H9 (cell line): ENCODE data around the gene ZNF121. TPM values are rescaled to one million over a fixed set of nuclear protein-coding genes. Genes with fewer than 3 reads are reported as not detected.
A peak's percentile ranks its signal among the peaks of the same experiment; 100 is the strongest.

Experiments used
- DNase-seq: peaks from one replicate; pipeline ENCODE4 v3.0.0-alpha.2; 2017
- H2AFZ ChIP-seq: one replicate; pipeline ENCODE4 v1.6.1; 2013; ENCODE audit warnings: mild to moderate bottlenecking, low read length, control low read depth, moderate library complexity
- H2AK5ac ChIP-seq: 2 replicates; pipeline ENCODE4 v1.6.1; 2013; ENCODE audit warnings: low read length, control low read depth, mixed read lengths; ENCODE audit not compliant: insufficient read length
- H2BK120ac ChIP-seq: one replicate; pipeline ENCODE4 v1.6.1; 2013; ENCODE audit warnings: low read depth, mild to moderate bottlenecking, low read length, control low read depth, inconsistent platforms; ENCODE audit not compliant: poor library complexity, severe bottlenecking
- H2BK12ac ChIP-seq: 2 replicates; pipeline ENCODE4 v1.6.1; 2013; ENCODE audit warnings: low read length, control low read depth, mixed read lengths, low read depth; ENCODE audit not compliant: insufficient read length
- H2BK15ac ChIP-seq: 2 replicates; pipeline ENCODE4 v1.6.1; 2013; ENCODE audit warnings: low read depth, low read length, control low read depth
- H2BK20ac ChIP-seq: one replicate; pipeline ENCODE4 v1.6.1; 2013; ENCODE audit warnings: low read depth, mild to moderate bottlenecking, low read length, control low read depth, inconsistent platforms; ENCODE audit not compliant: poor library complexity, severe bottlenecking
- H2BK5ac ChIP-seq: 2 replicates; pipeline ENCODE4 v1.6.1; 2013; ENCODE audit warnings: low read length, control low read depth, mixed read lengths; ENCODE audit not compliant: insufficient read length
- H3K14ac ChIP-seq: 2 replicates; pipeline ENCODE4 v1.6.1; 2013; ENCODE audit warnings: low read length, control low read depth; ENCODE audit not compliant: insufficient read depth
- H3K18ac ChIP-seq: 2 replicates; pipeline ENCODE4 v1.6.1; 2013; ENCODE audit warnings: low read depth, mild to moderate bottlenecking, mixed read lengths, low read length, control low read depth; ENCODE audit not compliant: insufficient read length
- H3K23ac ChIP-seq: 2 replicates; pipeline ENCODE4 v1.6.1; 2013; ENCODE audit warnings: low read length, control low read depth, mixed read lengths, low read depth; ENCODE audit not compliant: insufficient read length
- H3K23me2 ChIP-seq: 2 replicates; pipeline ENCODE4 v1.6.1; 2013; ENCODE audit warnings: low read depth, mild to moderate bottlenecking, mixed read lengths, low read length, control low read depth; ENCODE audit not compliant: insufficient read length, poor library complexity, severe bottlenecking
- H3K27ac ChIP-seq: 2 replicates; pipeline ENCODE4 v1.5.1; 2013; ENCODE audit warnings: low read length, control low read depth, mixed read lengths, low read depth; ENCODE audit not compliant: insufficient read length
- H3K27me3 ChIP-seq: 2 replicates; pipeline ENCODE4 v1.6.1; 2013; ENCODE audit warnings: low read length, control low read depth, inconsistent platforms; ENCODE audit not compliant: insufficient read depth
- H3K4ac ChIP-seq: 2 replicates; pipeline ENCODE4 v1.6.1; 2013; ENCODE audit warnings: low read depth, mild to moderate bottlenecking, control low read depth, inconsistent platforms, low read length, moderate library complexity
- H3K4me1 ChIP-seq: 2 replicates; pipeline ENCODE4 v1.6.1; 2013; ENCODE audit warnings: low read length, control low read depth, inconsistent platforms; ENCODE audit not compliant: insufficient read depth
- H3K4me2 ChIP-seq: 2 replicates; pipeline ENCODE4 v1.6.1; 2013; ENCODE audit warnings: low read length, control low read depth, mixed read lengths; ENCODE audit not compliant: insufficient read length, insufficient read depth
- H3K56ac ChIP-seq: 2 replicates; pipeline ENCODE4 v1.6.1; 2013; ENCODE audit warnings: low read depth, mild to moderate bottlenecking, mixed read lengths, low read length, control low read depth; ENCODE audit not compliant: insufficient read length
- H3K79me1 ChIP-seq: 2 replicates; pipeline ENCODE4 v1.6.1; 2013; ENCODE audit warnings: low read depth, mild to moderate bottlenecking, moderate library complexity, low read length, control low read depth, inconsistent platforms; ENCODE audit not compliant: insufficient read depth, poor library complexity, severe bottlenecking
- H3K79me2 ChIP-seq: 2 replicates; pipeline ENCODE4 v1.6.1; 2013; ENCODE audit warnings: low read length, control low read depth, inconsistent platforms; ENCODE audit not compliant: insufficient read depth
- H3K9ac ChIP-seq: 2 replicates; pipeline ENCODE4 v1.6.1; 2013; ENCODE audit warnings: low read length, control low read depth, mixed read lengths; ENCODE audit not compliant: insufficient read length; ENCODE audit errors: extremely low read depth
- H3K9me3 ChIP-seq: one replicate; pipeline ENCODE4 v1.6.1; 2013; ENCODE audit warnings: low read depth, low read length, inconsistent platforms; ENCODE audit not compliant: control insufficient read depth
- H3T11ph ChIP-seq: one replicate; pipeline ENCODE4 v1.6.1; 2013; ENCODE audit warnings: mild to moderate bottlenecking, low read length, control low read depth, inconsistent platforms
- H4K20me1 ChIP-seq: one replicate; pipeline ENCODE4 v1.6.1; 2013; ENCODE audit not compliant: control insufficient read depth, insufficient read length, insufficient read depth
- H4K5ac ChIP-seq: 2 replicates; pipeline ENCODE4 v1.6.1; 2013; ENCODE audit warnings: low read depth, mild to moderate bottlenecking, mixed read lengths, low read length, control low read depth; ENCODE audit not compliant: insufficient read length
- H4K8ac ChIP-seq: replicated peaks from 2 replicates; pipeline ENCODE4 v1.6.1; 2013; ENCODE audit warnings: low read length, control low read depth, mixed read lengths, low read depth; ENCODE audit not compliant: insufficient read length
- H4K91ac ChIP-seq: 2 replicates; pipeline ENCODE4 v1.6.1; 2013; ENCODE audit warnings: low read depth, mild to moderate bottlenecking, moderate library complexity, mixed read lengths, low read length, control low read depth; ENCODE audit not compliant: insufficient read length
- H3K27ac Mint-ChIP-seq, 3 experiments: 2 replicates in 2 of 3; 3 replicates in 1 of 3; pipeline ENCODE4 v1.8.0; 2020 to 2021; ENCODE audit warnings: mixed read lengths in 3 of 3, mild to moderate bottlenecking in 1 of 3, moderate library complexity in 1 of 3
- H3K27me3 Mint-ChIP-seq: 2 replicates; pipeline ENCODE4 v1.8.0; 2021; ENCODE audit warnings: low read depth, mild to moderate bottlenecking, moderate library complexity, mixed read lengths
- H3K36me3 Mint-ChIP-seq, 3 experiments: 2 replicates in 2 of 3; 3 replicates in 1 of 3; pipeline ENCODE4 v1.8.0; 2020 to 2021; ENCODE audit warnings: low read depth in 3 of 3, mixed read lengths in 3 of 3; ENCODE audit not compliant: insufficient read depth in 1 of 3
- H3K4me1 Mint-ChIP-seq, 2 experiments: 2 replicates each; pipeline ENCODE4 v1.8.0; 2020; ENCODE audit warnings: mixed read lengths in 2 of 2
- H3K4me3 Mint-ChIP-seq, 2 experiments: 2 replicates in 1 of 2; 3 replicates in 1 of 2; pipeline ENCODE4 v1.8.0; 2020 to 2021; ENCODE audit warnings: mild to moderate bottlenecking in 2 of 2, mixed read lengths in 2 of 2, moderate library complexity in 1 of 2
- H3K9me3 Mint-ChIP-seq, 2 experiments: 2 replicates in 1 of 2; 3 replicates in 1 of 2; pipeline ENCODE4 v1.8.0; 2020; ENCODE audit warnings: mild to moderate bottlenecking in 2 of 2, mixed read lengths in 2 of 2, moderate library complexity in 1 of 2
- WGBS: extraction: QIAGEN DNeasy Blood & Tissue Kit; methylation state at CpG from one replicate; pipeline ENCODE4 v1.1.7; 2013; ENCODE audit warnings: missing lambda C conversion rate, low lambda C conversion rate, mixed read lengths; ENCODE audit not compliant: insufficient read length; ENCODE audit errors: extremely low coverage; 5-methylcytosine and 5-hydroxymethylcytosine counted together
- total RNA-seq: library from RNA; stranded (reverse); gene quantifications from 2 replicates; pipeline ENCODE4 v1.2.1, GENCODE V29; 2021
- TF ChIP-seq, protein P1 (sequence below): fragments of 200-600 bp; sonication (generic); conservative IDR thresholded peaks from 3 replicates; pipeline ENCODE4 v1.8.0; 2021; ENCODE audit warnings: antibody characterized with exemption, mild to moderate bottlenecking

The ZNF121 gene
- total RNA-seq, 1 experiment from 2014 or later = 171 TPM

DNA sequence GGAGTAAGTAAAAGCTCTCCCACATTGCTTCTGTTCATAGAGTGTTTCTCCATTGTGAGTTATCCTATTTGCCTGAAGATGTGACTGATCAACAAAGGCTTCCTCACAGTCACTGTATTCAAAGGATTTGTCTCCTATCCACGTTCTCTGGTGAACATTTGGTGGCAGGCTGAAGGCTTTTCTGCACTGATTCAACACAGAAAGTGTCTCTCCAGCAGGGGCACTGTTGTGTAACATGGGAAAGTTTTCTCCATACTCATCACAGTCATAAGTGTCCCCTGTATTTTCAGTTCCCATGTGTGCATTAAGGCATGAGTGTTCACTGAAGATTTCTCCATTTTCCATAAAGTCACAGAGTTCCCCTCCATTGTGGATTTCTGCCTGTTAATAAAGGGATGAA, 17.6 kb downstream of the ZNF121 start:
- H4K20me1 ChIP-seq = no peaks in the 10 kb centered on the region
- no peak overlapping the region for H2BK12ac ChIP-seq
- no peak overlapping the region for H2BK5ac ChIP-seq
- TF ChIP-seq, protein P1, sequence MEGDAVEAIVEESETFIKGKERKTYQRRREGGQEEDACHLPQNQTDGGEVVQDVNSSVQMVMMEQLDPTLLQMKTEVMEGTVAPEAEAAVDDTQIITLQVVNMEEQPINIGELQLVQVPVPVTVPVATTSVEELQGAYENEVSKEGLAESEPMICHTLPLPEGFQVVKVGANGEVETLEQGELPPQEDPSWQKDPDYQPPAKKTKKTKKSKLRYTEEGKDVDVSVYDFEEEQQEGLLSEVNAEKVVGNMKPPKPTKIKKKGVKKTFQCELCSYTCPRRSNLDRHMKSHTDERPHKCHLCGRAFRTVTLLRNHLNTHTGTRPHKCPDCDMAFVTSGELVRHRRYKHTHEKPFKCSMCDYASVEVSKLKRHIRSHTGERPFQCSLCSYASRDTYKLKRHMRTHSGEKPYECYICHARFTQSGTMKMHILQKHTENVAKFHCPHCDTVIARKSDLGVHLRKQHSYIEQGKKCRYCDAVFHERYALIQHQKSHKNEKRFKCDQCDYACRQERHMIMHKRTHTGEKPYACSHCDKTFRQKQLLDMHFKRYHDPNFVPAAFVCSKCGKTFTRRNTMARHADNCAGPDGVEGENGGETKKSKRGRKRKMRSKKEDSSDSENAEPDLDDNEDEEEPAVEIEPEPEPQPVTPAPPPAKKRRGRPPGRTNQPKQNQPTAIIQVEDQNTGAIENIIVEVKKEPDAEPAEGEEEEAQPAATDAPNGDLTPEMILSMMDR = peak; percentile 48; the same call in 2 of the 3 replicates
- no peak overlapping the region for H3K4ac ChIP-seq
- H3K79me1 ChIP-seq = peaks cover 6% of the 10 kb centered on the region
- H2BK15ac ChIP-seq = no peak overlapping the region
- H3K18ac ChIP-seq = no peak overlapping the region
- Mint-ChIP-seq H3K27me3 (peaks cover 5% of the 10 kb centered on the region), H3K27ac (no peak overlapping the region), H3K9me3 (peaks cover 82 to 95% of the 10 kb centered on the region in 2 experiments), H3K4me3 (no peak overlapping the region), H3K36me3 (peaks cover 97 to 100% (median 99%) of the 10 kb centered on the region in 3 experiments), H3K4me1 (no peaks in the 10 kb centered on the region)
- peaks cover 27% of the 10 kb centered on the region for H3K79me2 ChIP-seq
- H3K14ac ChIP-seq = no peak overlapping the region
- H4K5ac ChIP-seq = no peak overlapping the region
- H3K27me3 ChIP-seq = no peaks in the 10 kb centered on the region
- H2BK20ac ChIP-seq = no peak overlapping the region
- no peak for DNase-seq
- no peak overlapping the region for H3K56ac ChIP-seq
- H3K23me2 ChIP-seq = no peaks in the 10 kb centered on the region
- no peak overlapping the region for H3K4me2 ChIP-seq
- H3K9me3 ChIP-seq = peaks cover 66% of the 10 kb centered on the region
- no peak overlapping the region for H2AK5ac ChIP-seq
- WGBS = no CpG with 5 or more reads among the region's 1 CpG
- H2AFZ ChIP-seq = no peak overlapping the region
- H3K9ac ChIP-seq = no peak overlapping the region
- H3K23ac ChIP-seq = no peak overlapping the region
- no peak overlapping the region for H3K27ac ChIP-seq
- H3T11ph ChIP-seq = no peak overlapping the region
- no peak overlapping the region for H4K8ac ChIP-seq
- H2BK120ac ChIP-seq = no peak overlapping the region
- no peak overlapping the region for H4K91ac ChIP-seq
- no peaks in the 10 kb centered on the region for H3K4me1 ChIP-seq
